DND-41 (cell line): ENCODE results near the gene INSM1.

ENCODE experiments used
- ATAC-seq: fragments of 200-7000 bp; cut with Tn5 transposase; 3 replicates; pipeline ENCODE4 v1.9.1; 2021; ENCODE audit warnings: low read depth; ENCODE audit not compliant: insufficient read depth
- DNase-seq: peaks from one replicate; pipeline ENCODE4 v3.0.0-alpha.2; 2020
- H2AFZ ChIP-seq: 2 replicates; pipeline ENCODE4 v1.6.0; 2012; ENCODE audit warnings: low read depth, low read length
- H3K27ac ChIP-seq: 2 replicates; pipeline ENCODE4 v1.5.1; 2012; ENCODE audit warnings: low read length, inconsistent platforms
- H3K27me3 ChIP-seq: fragments of 200-600 bp; sonication (generic); 2 replicates; pipeline ENCODE4 v1.6.0; 2012; ENCODE audit warnings: low read length, mild to moderate bottlenecking, inconsistent platforms; ENCODE audit not compliant: insufficient read depth, poor library complexity
- H3K36me3 ChIP-seq: 2 replicates; pipeline ENCODE4 v1.5.1; 2012; ENCODE audit warnings: low read length, inconsistent platforms; ENCODE audit not compliant: insufficient read depth
- H3K4me1 ChIP-seq: 2 replicates; pipeline ENCODE4 v1.5.1; 2012; ENCODE audit warnings: mild to moderate bottlenecking, low read length; ENCODE audit not compliant: insufficient read depth
- H3K4me2 ChIP-seq: 2 replicates; pipeline ENCODE4 v1.6.0; 2012; ENCODE audit warnings: mild to moderate bottlenecking, moderate library complexity, low read length, inconsistent platforms; ENCODE audit not compliant: insufficient read depth
- H3K4me3 ChIP-seq, 2 experiments: fragments of 200-600 bp in 1 of 2; shearing (Covaris generic) in 1 of 2; 2 replicates each; pipeline ENCODE4 v1.5.1; 2012 to 2016; ENCODE audit warnings: inconsistent platforms in 2 of 2, low read length in 2 of 2, mild to moderate bottlenecking in 2 of 2, low read depth in 1 of 2, moderate library complexity in 1 of 2
- H3K79me2 ChIP-seq: 2 replicates; pipeline ENCODE4 v1.6.0; 2012; ENCODE audit warnings: low read length, inconsistent platforms; ENCODE audit not compliant: insufficient read depth
- H3K9ac ChIP-seq: 2 replicates; pipeline ENCODE4 v1.6.0; 2012; ENCODE audit warnings: low read depth, mild to moderate bottlenecking, inconsistent platforms, low read length, moderate library complexity
- H3K9me3 ChIP-seq: 2 replicates; pipeline ENCODE4 v1.5.1; 2012; ENCODE audit warnings: low read length, moderate library complexity, mild to moderate bottlenecking, inconsistent platforms; ENCODE audit not compliant: insufficient read depth, severe bottlenecking
- H4K20me1 ChIP-seq: 2 replicates; pipeline ENCODE4 v1.6.0; 2012; ENCODE audit warnings: low read length; ENCODE audit not compliant: insufficient read depth
- CTCF ChIP-seq: IDR thresholded peaks from 2 replicates; pipeline ENCODE4 v1.5.1; 2012; ENCODE audit warnings: borderline replicate concordance, low read length, moderate library complexity, mild to moderate bottlenecking; ENCODE audit not compliant: poor library complexity, severe bottlenecking; ENCODE audit errors: extremely low read depth
- EZH2 ChIP-seq: IDR thresholded peaks from 3 replicates; pipeline ENCODE4 v1.6.1; 2012; ENCODE audit warnings: borderline replicate concordance, low read depth, mild to moderate bottlenecking, moderate library complexity, low read length, inconsistent platforms; ENCODE audit not compliant: severe bottlenecking

The INSM1 gene

GRCh38 chr20:20393207-20394120 lies 25.6 kb downstream of the INSM1 start:
- Histone ChIP-seq H2AFZ (no peak overlapping the region), H3K27ac (no peak overlapping the region), H3K36me3 (peaks cover 3% of the 10 kb centered on the region; the same call in 1 of the 2 replicates), H4K20me1 (peaks cover 4% of the 10 kb centered on the region; the same call in 1 of the 2 replicates), H3K9me3 (no peaks in the 10 kb centered on the region), H3K4me2 (no peak overlapping the region), H3K9ac (no peak overlapping the region), H3K27me3 (no peaks in the 10 kb centered on the region), H3K4me3 (no peak overlapping the region), H3K4me1 (no peaks in the 10 kb centered on the region), H3K79me2 (no peaks in the 10 kb centered on the region)
- DNase-seq (no peak), ATAC-seq (no peak)
- TF ChIP-seq EZH2 (no peak), CTCF (no peak)

GRCh38 chr20:20395087-20395486 lies 27.2 kb downstream of the INSM1 start:
- ATAC-seq (no peak), DNase-seq (no peak)
- Histone ChIP-seq H3K27ac (no peak overlapping the region), H3K27me3 (no peaks in the 10 kb centered on the region), H3K79me2 (no peaks in the 10 kb centered on the region), H3K9ac (no peak overlapping the region), H3K9me3 (no peaks in the 10 kb centered on the region), H2AFZ (no peak overlapping the region), H3K4me3 (no peak overlapping the region), H3K36me3 (peaks cover 3% of the 10 kb centered on the region; the same call in 1 of the 2 replicates), H3K4me2 (no peak overlapping the region), H3K4me1 (no peaks in the 10 kb centered on the region), H4K20me1 (peaks cover 4% of the 10 kb centered on the region; the same call in 1 of the 2 replicates)
- TF ChIP-seq CTCF = no peak
- TF ChIP-seq EZH2 = no peak

GRCh38 chr20:20395903-20396568 lies 28.1 kb downstream of the INSM1 start:
- no peak overlapping the region for H2AFZ ChIP-seq
- ATAC-seq (no peak), DNase-seq (no peak)
- no peaks in the 10 kb centered on the region for H3K79me2 ChIP-seq
- no peak overlapping the region for H3K4me2 ChIP-seq
- H3K9ac ChIP-seq = no peak overlapping the region
- no peaks in the 10 kb centered on the region for H3K4me1 ChIP-seq
- H3K36me3 ChIP-seq = peaks cover 3% of the 10 kb centered on the region; the same call in 1 of the 2 replicates
- TF ChIP-seq EZH2 = no peak
- no peak for TF ChIP-seq CTCF
- peaks cover 4% of the 10 kb centered on the region; the same call in 1 of the 2 replicates for H4K20me1 ChIP-seq
- no peaks in the 10 kb centered on the region for H3K27me3 ChIP-seq
- no peak overlapping the region for H3K4me3 ChIP-seq
- no peak overlapping the region for H3K27ac ChIP-seq
- H3K9me3 ChIP-seq = no peaks in the 10 kb centered on the region
